ENCODE measurements around the gene BDKRB1. TPM values are rescaled to one million over a fixed set of nuclear protein-coding genes. Genes with fewer than 3 reads are reported as not detected.

Gene BDKRB1
- polyA plus RNA-seq, 3 donors: 0.19 to 0.26 (median 0.24) TPM

DNA sequence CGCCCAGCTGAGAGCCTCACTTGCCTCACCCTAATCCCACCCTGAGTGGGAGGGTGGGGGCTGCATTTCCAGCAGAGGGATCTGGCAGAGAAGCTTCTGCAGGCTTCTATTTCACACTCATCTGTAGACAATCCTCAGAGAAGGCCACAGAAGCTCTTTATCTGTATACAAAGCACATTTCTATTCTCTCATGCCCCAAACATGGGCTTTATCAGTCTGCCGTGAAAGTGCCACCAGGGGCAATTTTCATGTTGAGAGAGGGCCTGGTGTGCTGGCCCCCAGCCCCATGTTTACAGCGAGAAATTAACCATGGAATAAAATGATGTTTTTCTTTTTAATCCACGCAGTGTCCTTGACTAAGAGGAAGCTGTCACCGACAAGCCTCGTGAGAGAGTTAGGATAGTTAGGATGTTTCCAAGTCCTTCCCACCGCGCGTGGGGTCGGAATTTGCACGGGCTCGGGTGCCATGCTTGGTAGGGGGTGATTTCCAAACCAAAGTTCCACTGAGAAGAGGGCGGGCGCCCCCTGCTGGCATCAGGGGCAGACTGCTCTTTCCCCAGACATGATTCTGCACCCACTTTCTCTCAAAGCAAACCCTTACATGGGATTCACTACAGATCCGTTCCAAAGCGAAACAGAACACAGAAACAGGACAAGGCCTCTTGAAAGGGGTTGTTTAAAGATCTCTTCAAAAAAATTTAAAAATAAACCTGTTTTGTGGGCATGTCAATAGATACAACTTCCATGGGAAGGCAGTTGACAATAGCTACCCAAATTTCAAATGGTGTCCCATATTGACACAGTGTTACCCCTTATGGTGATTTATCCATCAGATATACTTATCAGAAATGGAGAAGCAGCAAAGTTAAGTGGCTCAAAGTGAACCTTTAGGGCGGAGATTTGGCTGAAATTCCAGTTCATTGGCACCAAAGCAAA is 19.4 kb downstream of the BDKRB1 start:
- DNase-seq (ENCODE audit: low read depth in 3 of 3, low spot score in 2 of 3): peak in 1 of 3 donors; percentile 41

- no peak for DNase-seq (ENCODE audit: low read depth in 3 of 3, low spot score in 2 of 3)
Measured at GRCh38 chr14:96277890-96278289, 21.9 kb downstream of the BDKRB1 start.

GRCh38 chr14:96279564-96279963 is 23.6 kb downstream of the BDKRB1 start:
- DNase-seq (ENCODE audit: low read depth in 3 of 3, low spot score in 2 of 3): no peak

DNA sequence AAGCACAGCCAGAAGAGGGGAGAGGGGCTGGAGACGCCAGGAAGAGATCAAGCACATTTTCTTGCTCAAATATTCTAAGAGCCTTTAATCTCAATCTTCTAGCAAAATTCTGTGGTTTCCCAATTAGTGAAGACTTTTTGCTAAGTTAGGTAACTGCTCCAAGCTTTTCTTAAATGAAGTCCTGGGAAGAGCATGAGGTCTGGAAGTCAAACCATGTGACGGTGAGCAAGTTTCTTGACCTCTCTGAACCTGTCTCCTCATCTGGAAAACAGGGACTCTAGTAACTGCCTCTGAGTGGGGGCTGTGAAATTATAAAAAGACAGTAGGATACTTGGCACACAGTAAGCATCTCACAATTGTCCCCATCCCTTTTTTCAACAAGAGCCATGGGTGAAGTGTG is 24.1 kb downstream of the BDKRB1 start:
- DNase-seq (ENCODE audit: low read depth in 3 of 3, low spot score in 2 of 3): no peak

GRCh38 chr14:96281486-96281885 is 25.5 kb downstream of the BDKRB1 start:
- DNase-seq (ENCODE audit: low read depth in 3 of 3, low spot score in 2 of 3): no peak

DNA sequence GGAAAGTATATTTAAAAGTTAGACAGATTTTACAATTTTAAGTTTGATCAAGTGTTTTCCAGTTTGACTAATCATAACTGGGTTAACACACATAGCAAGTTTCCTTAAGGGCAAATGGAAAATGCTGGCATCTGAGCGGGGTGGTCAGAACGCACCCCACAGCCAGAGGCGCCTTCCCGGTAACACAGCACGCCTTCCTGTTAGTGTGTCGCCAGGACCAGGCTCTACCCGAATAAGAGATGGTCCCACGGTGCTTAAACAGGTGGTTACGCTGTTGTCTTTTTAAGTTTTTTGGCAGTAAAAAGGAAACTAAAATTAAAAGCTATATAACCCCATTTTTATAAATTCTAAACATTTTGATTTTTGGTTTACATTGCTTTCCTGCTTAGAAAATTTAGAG is 28.0 kb downstream of the BDKRB1 start:
- DNase-seq (ENCODE audit: low read depth in 3 of 3, low spot score in 2 of 3): no peak

DNA sequence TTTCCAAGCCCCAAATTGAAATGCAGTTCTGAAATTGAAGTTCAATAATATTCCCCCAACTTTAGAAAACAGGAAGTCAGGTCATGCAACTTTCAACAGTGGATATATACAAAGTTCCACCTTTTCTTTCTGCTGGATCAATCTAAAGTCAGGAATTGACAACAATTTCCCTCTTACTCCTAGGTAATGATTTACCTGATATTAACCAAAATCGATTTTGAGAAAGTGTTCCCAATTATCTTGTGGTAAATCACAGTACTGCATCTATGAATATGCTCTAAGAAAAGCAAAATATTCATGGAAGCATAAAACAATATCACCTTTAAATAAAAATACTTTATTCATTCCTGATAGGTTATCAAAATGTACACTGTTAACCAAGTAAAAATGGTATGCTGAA is 28.4 kb downstream of the BDKRB1 start:
- DNase-seq (ENCODE audit: low read depth in 3 of 3, low spot score in 2 of 3): no peak

GRCh38 chr14:96285667-96286066 is 29.7 kb downstream of the BDKRB1 start:
- no peak for DNase-seq (ENCODE audit: low read depth in 3 of 3, low spot score in 2 of 3)

GRCh38 chr14:96286251-96286650 is 30.2 kb downstream of the BDKRB1 start:
- DNase-seq (ENCODE audit: low read depth in 3 of 3, low spot score in 2 of 3): no peak

- DNase-seq (ENCODE audit: low read depth in 3 of 3, low spot score in 2 of 3): no peak
Measured at GRCh38 chr14:96287856-96288255, 31.8 kb downstream of the BDKRB1 start.

GRCh38 chr14:96294246-96294645 is 38.2 kb downstream of the BDKRB1 start:
- no peak for DNase-seq (ENCODE audit: low read depth in 3 of 3, low spot score in 2 of 3)

- no peak for DNase-seq (ENCODE audit: low read depth in 3 of 3, low spot score in 2 of 3)
Measured at GRCh38 chr14:96297000-96297399, 41.0 kb downstream of the BDKRB1 start.

DNA sequence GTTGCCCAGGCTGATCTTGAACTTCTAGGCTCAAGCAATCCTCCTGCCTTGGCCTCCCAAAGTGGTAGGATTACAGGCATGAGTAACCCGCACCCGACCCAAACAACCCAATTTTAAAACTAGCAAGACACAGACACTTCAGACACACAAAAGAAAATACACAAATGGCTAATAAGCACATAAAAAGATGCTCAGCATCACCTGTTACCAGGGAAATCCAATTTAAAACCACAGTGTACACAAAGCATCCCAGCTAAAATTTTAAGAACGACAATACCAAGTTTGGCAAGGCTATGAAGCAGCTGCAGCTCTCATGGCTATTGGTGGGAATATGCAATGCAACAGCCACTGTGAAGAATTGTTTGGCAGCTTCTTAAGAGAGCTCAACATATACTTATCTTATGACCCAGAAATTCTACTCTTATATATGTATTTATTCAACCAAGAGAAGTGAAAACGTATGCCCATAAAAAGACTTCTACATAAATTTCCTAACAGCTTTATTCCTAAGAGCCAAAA is 42.0 kb downstream of the BDKRB1 start:
- no peak for DNase-seq (ENCODE audit: low read depth in 3 of 3, low spot score in 2 of 3)

- no peak for DNase-seq (ENCODE audit: low read depth in 3 of 3, low spot score in 2 of 3)
Measured at GRCh38 chr14:96299441-96299840, 43.4 kb downstream of the BDKRB1 start.

- no peak for DNase-seq (ENCODE audit: low read depth in 3 of 3, low spot score in 2 of 3)
Measured at GRCh38 chr14:96303981-96304380, 48.0 kb downstream of the BDKRB1 start.

DNA sequence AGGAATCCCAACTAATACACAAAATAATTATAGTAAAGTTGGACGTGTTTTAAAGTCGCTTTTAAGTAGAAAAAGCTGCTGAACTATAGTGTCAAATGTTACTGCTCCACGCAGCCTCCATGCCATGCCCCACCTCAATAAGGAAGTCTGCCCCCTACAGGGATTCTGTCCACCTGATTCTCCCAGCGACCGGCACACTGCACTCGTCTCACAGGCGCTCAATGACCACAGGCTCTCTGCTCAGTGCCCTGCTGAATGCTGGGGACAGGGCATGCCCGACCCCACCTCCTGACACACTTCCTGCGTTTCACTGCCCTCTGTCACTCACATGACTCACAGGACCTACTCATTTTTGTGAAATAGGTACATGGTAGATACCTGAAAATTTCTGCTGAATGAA is 48.9 kb downstream of the BDKRB1 start:
- no peak for DNase-seq (ENCODE audit: low read depth in 3 of 3, low spot score in 2 of 3)

- DNase-seq (ENCODE audit: low read depth in 3 of 3, low spot score in 2 of 3): no peak
Measured at GRCh38 chr14:96307434-96307833, 51.4 kb downstream of the BDKRB1 start.

DNA sequence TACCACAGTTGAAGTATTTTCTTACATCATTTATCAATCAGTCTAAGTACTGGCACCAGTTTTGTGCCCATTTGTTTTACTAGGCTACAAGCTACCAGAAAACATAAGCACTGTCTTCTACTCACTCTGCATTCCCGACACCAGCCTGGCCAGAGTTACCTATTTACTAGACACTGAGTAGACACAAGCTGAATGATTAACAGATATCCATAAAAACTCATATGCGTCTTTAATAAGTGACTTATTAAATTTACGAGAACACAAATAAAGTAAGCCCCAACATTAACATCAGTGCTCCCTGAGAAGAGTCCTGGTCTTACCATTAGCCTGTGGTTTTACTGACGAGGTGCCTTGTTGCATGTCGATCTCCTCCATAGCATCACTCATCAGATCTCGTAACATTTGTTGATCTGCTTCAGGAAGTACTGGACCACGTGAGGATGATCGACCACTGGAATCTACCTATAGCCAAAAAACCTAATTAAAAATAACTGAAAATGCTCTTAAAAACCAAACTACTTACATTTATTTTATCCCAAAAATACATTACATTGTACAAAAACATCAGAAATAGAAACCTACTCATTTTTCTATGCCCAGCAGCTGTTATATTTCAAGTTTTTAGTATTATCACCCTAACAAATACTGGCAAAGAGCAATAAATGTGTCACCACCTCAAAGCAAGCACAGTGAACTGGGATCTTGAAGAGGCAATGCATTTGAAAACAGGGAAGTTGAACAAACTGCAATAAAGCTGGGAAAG is 53.3 kb downstream of the BDKRB1 start:
- DNase-seq (ENCODE audit: low read depth in 3 of 3, low spot score in 2 of 3): peak in 1 of 3 donors; percentile 21

DNA sequence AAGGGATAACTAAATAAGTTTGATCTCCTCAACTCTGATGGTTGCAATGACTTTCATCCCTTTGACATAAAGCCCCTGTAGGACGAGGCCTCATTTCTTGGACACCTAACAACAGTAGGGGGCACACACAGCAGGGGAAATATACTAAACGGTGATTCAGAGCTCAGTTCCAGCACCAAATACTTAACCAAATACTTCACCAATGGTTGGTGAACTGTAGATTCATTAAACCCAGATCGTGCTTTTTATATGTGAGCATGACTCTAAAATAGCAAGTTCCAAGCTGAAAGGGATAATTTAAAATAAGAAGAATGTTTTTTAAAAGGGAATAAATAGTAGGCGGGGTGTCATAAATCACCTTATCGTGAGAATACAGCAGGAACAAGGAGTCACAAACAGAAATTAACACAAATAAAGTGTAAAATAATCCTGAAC is 53.9 kb downstream of the BDKRB1 start:
- no peak for DNase-seq (ENCODE audit: low read depth in 3 of 3, low spot score in 2 of 3)

DNA sequence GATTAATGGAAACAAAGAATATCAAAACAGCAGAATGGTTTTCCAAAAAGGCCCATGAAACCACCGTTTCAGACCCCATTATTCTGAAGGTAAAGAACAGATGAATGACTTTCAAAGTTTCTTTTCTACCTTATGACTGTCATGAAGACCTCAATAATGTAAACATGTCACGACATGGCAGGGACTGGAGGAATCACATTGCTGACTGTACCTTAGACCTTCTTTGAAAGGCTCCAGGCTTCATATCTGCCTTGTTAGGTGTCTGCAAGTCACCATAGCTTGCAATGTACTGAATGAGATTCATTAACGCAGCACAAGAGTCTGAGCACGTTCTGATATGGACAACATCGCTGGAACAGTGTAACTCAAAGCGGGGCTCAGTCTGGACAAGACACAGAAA is 54.9 kb downstream of the BDKRB1 start:
- DNase-seq (ENCODE audit: low read depth in 3 of 3, low spot score in 2 of 3): no peak
